HFFc6 (cell line): ENCODE data around the gene BMP6. TPM values are rescaled to one million over a fixed set of nuclear protein-coding genes. Genes with fewer than 3 reads are reported as not detected.

Experiments used
- DNase-seq: peaks from one replicate; pipeline ENCODE4 v3.0.0-alpha.2; 2018
- H3K27ac Mint-ChIP-seq: 2 replicates; pipeline ENCODE4 v1.8.0; 2020; ENCODE audit warnings: mild to moderate bottlenecking, mixed read lengths
- H3K27me3 Mint-ChIP-seq: 2 replicates; pipeline ENCODE4 v1.8.0; 2021; ENCODE audit warnings: mild to moderate bottlenecking, moderate library complexity, mixed read lengths; ENCODE audit not compliant: insufficient read depth
- H3K36me3 Mint-ChIP-seq: 2 replicates; pipeline ENCODE4 v1.8.0; 2021; ENCODE audit warnings: low read depth, mixed read lengths
- H3K4me1 Mint-ChIP-seq: 2 replicates; pipeline ENCODE4 v1.8.0; 2020; ENCODE audit warnings: low read depth, mixed read lengths
- H3K4me3 Mint-ChIP-seq: 2 replicates; pipeline ENCODE4 v1.8.0; 2020; ENCODE audit warnings: mild to moderate bottlenecking, moderate library complexity, mixed read lengths
- H3K9me3 Mint-ChIP-seq: 2 replicates; pipeline ENCODE4 v1.8.0; 2020; ENCODE audit warnings: mild to moderate bottlenecking, mixed read lengths
- CTCF ChIP-seq: fragments of 200-600 bp; sonication (generic); IDR thresholded peaks from 2 replicates; pipeline ENCODE4 v1.5.0; 2021; ENCODE audit warnings: antibody characterized with exemption, mild to moderate bottlenecking
- total RNA-seq, 6 experiments: library from RNA; stranded (reverse); fragmentation: NEBNext Ultra II Directional; extraction: Animal tissue kit (Norgen Biotek cat#: 25700); gene quantifications; 2 replicates in 1 of 6; 3 replicates in 5 of 6; pipeline ENCODE4 v1.2.3, GENCODE V29; 2021

The BMP6 gene
- total RNA-seq, 6 experiments from 2014 or later = 0.05 to 0.43 (median 0.11) TPM; not detected in 1

- Mint-ChIP-seq H3K27ac (no peak overlapping the region), H3K4me1 (no peaks in the 10 kb centered on the region)
- no peak for DNase-seq
These were observed 195.8 kb downstream of the BMP6 start for GRCh38 chr6:7921632-7922092.

GRCh38 chr6:7922596-7922995 lies 196.7 kb downstream of the BMP6 start:
- Mint-ChIP-seq H3K27me3 (peaks cover 2% of the 10 kb centered on the region), H3K36me3 (no peaks in the 10 kb centered on the region), H3K4me3 (no peak overlapping the region), H3K4me1 (no peaks in the 10 kb centered on the region), H3K27ac (no peak overlapping the region), H3K9me3 (no peaks in the 10 kb centered on the region)
- DNase-seq = no peak
- TF ChIP-seq CTCF = no peak

More at GRCh38 chr6:7921632-7922092, 195.8 kb downstream of the BMP6 start:
- Mint-ChIP-seq H3K4me3 (no peak overlapping the region), H3K27me3 (peaks cover 3% of the 10 kb centered on the region), H3K9me3 (no peaks in the 10 kb centered on the region), H3K36me3 (no peaks in the 10 kb centered on the region)
- no peak for TF ChIP-seq CTCF

GRCh38 chr6:7924867-7925266 lies 199.0 kb downstream of the BMP6 start:
- Mint-ChIP-seq H3K27me3 (peaks cover 7% of the 10 kb centered on the region), H3K36me3 (no peaks in the 10 kb centered on the region), H3K27ac (no peak overlapping the region), H3K4me1 (no peaks in the 10 kb centered on the region), H3K9me3 (peaks cover 3% of the 10 kb centered on the region; the same call in 1 of the 2 replicates), H3K4me3 (no peak overlapping the region)
- TF ChIP-seq CTCF = no peak
- DNase-seq = no peak

Other genes starting within 250 kb of the BMP6 start
- 10 to 100 TPM; 33.8 to 65.4 (median 37.0) TPM for gene DSP, start 184.4 kb upstream of the BMP6 start, total RNA-seq
- 10 to 100 TPM in 5 of 6 experiments, 1 to 10 TPM in 1; 9.7 to 12.9 (median 11.9) TPM for gene SNRNP48, start 135.9 kb upstream of the BMP6 start, total RNA-seq
- 100 to 1,000 TPM; 226 to 280 (median 258) TPM for gene TXNDC5, start 184.7 kb downstream of the BMP6 start, total RNA-seq